ENCODE data around the gene TRAK2.
A peak's percentile ranks its signal among the peaks of the same experiment; 100 is the strongest.
"Not testable (repeated sequence)": the region's sequence is repeated elsewhere in the genome, so short reads cannot be mapped to it uniquely, and the experiment has no call there.

The TRAK2 gene

DNA sequence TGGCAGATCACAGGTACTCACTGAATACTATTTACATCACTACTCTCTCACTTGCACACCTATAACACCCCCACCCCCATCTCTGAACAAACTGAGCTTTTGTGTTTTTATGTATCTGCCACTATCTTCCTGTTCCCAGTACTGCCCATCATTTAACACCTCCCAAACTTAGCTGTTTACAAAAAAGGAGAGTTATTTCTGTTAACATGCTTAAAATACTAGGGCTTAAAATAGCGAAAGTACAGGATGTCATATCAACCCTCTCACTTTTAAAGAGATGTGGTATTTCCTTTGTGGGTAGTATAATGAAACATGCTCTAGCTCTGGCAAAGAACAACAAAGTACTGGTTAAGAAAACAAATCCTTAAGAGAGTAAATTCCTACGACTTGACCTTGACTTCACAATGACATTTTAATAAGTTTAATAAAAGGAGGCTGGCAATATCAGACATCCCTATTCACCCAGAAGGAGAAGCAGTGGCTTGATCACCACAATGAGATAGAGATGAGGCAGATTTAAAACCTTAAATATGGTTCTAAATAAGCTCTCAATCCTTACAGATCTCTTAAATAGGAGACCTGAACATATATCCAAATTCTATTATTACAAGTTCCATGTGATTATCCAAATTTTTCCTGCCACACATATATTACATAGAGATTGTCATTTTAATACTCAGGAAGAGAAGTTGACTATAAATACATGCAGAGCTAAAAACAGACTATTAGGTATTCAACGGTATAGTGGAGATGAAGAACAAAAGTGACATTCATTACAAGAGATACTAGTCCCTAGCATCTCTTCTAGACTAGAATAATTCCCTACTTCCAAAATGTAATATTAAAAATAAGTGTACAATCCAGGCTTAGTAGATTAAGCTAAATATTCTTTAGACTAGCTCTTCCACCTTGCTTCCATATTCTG, 36.9 kb downstream of the TRAK2 start:
- DNase-seq (ENCODE audit: low spot score): no peak

GRCh38 chr2:201413552-201413951, 37.7 kb downstream of the TRAK2 start:
- DNase-seq (ENCODE audit: low spot score): no peak

- no peak for DNase-seq (ENCODE audit: low spot score)
These were observed 38.1 kb downstream of the TRAK2 start for GRCh38 chr2:201413143-201413542.

DNA sequence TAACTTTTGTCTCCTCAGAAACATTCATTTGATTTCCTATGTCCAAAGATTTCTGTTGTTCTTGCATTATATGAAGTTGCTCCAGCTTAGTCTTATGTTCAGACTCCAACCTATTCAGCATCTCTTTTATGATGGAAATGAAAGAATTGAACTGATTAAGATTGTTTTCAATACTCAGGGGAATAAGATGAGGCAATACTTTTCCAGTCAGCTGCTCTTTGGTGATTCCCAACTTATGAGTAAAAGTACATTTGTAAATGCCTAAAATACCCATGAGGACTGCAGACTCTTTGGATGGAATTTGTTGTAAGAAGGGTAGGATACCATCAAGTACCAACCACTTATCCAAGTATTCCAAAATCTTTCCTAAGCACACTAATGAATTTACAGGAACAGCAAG, 39.8 kb downstream of the TRAK2 start:
- peak; percentile 22 for DNase-seq (ENCODE audit: low spot score)

GRCh38 chr2:201408931-201409330, 42.3 kb downstream of the TRAK2 start:
- no peak for DNase-seq (ENCODE audit: low spot score)

- no peak for DNase-seq (ENCODE audit: low spot score)
These were observed 44.0 kb downstream of the TRAK2 start for GRCh38 chr2:201407265-201407664.

DNA sequence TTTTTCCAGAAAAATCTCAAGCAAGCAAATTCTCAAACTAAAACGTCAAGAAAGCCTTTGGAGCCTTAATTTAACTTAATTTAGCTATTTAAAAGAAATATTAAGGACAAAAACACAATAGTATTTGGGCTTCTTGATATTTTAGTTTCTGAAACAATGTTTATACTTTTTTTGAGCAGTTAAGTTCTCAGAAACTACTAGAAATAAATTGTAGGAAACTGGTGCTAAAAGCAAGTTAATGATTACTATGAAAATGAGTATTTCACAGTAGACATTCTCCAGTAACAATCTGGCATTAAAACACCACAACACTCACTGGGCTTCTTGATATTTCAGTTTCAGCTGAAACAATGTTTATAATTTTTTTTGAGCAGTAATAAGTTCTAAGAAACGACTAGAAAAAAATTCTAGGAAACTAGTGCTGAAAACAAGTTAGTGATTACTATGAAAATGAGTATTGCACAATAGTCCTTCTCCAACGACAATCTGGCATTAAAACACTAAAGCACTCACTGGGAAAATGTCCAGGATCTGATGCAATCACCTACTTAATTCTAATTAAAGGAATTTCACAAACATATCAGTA, 45.1 kb downstream of the TRAK2 start:
- DNase-seq (ENCODE audit: low spot score): peak; percentile 62

DNA sequence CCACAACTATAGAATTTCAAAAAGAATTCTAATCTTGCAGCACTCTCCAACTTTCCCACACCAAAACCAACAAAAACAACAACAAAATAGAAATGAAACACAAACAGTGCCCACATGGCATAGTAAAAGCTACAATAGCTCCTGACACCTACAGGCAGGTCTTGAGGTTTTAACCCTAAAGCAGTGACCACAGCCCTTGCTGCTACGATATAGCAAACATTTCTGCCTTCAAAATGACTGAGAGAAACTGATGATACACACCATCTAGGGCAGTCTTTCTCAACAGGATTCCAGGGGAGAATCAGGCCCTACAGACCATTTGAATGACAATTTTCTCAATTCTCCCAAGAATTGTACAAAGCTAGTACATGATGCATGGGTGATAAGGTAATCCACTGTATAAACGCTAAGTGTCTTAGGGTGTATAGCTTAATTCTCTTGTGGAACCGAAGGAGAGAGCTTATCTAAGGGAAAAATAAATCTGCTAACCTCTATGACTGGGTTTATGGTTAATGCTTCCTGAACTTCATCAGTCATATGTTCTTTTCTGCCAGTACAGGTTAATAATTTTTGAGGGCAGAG, 46.5 kb downstream of the TRAK2 start:
- DNase-seq (ENCODE audit: low spot score): no peak

DNA sequence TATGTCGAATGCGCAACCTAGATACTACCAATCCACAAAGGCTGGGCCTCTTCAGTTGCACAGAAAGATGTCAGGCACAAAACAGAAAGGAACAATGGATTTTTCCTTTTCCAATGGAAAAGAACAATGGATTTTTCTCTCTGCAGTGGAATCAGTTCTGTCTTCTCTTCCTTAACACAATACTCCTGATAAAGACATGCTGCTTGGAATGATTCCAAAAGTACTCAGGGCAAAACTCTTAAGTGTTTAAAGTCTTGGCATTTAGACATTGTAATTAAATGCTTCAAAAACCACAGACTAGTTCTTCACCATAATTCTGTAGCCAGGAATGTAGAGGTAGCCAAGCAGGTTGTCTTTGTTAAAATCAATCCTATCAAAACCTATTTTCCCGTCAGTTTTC, 47.4 kb downstream of the TRAK2 start:
- no peak for DNase-seq (ENCODE audit: low spot score)

DNA sequence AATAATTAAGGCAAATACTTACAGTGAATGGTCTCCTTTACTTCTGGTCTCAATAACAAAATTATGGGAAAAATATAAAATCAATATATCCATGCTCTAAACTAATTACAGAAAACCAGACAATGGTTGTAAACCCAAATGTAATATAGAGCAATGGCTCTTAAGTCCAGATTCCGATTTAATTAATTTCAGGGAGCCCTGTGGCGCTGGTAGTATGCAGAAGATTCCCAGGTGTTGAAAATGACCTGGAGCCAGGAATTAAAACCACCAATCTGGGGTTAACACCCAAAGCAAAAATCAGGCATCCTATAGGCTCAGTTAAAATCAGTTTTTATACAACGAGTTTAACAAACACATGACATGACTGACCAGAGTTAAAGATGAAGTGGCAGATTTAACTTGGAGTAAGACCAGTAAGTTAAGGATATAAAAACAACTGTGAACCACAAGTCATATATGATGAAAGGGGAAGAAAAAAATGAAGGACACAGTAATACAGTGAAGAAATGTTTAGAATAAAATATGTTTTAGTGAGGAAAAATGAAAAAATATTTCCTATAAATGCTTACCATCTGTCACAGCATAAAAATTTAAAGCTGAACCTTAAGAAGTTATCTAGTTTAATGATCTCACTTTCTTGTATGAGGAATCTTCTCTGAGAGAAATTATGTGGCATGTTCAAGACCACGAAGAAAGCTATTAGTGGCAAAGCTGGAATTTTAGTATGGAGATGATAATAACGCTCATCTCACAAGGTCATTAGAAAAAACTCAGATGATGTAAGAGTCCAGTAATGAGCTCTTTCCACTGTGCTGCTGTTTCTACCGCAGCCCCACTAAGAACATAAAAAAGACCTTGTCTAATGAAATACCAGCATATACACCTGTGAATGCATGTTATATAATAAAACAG, 48.4 kb downstream of the TRAK2 start:
- DNase-seq (ENCODE audit: low spot score): peak; percentile 27

- DNase-seq (ENCODE audit: low spot score): no peak
These were observed 49.4 kb downstream of the TRAK2 start for GRCh38 chr2:201401815-201402214.

GRCh38 chr2:201396595-201396994, 54.7 kb downstream of the TRAK2 start:
- DNase-seq (ENCODE audit: low spot score): no peak

- no peak for DNase-seq (ENCODE audit: low spot score)
These were observed 68.1 kb downstream of the TRAK2 start for GRCh38 chr2:201383136-201383535.

- peak; percentile 8 for DNase-seq (ENCODE audit: low spot score)
These were observed 72.5 kb downstream of the TRAK2 start for GRCh38 chr2:201378496-201379397.

- DNase-seq (ENCODE audit: low spot score): no peak
These were observed 74.0 kb downstream of the TRAK2 start for GRCh38 chr2:201377218-201377617.

DNA sequence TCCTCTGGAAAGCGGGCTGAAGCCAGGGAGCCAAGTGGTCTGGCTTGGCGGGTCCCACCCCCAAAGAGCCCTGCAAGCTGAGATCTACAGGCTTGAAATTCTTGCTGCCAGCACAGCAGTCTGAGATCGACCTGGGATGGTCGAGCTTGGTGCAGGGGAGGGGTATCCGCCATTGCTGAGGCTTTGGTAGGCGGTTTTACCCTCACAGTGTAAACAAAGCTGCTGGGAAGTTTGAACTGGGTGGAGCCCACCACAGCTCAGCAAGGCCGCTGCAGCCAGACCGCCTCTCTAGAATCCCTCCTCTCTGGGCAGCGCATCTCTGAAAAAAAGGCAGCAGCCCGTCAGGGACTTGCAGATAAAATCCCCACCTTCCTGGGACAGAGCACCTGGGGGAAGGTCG, 81.5 kb downstream of the TRAK2 start:
- no peak for DNase-seq (ENCODE audit: low spot score)

DNA sequence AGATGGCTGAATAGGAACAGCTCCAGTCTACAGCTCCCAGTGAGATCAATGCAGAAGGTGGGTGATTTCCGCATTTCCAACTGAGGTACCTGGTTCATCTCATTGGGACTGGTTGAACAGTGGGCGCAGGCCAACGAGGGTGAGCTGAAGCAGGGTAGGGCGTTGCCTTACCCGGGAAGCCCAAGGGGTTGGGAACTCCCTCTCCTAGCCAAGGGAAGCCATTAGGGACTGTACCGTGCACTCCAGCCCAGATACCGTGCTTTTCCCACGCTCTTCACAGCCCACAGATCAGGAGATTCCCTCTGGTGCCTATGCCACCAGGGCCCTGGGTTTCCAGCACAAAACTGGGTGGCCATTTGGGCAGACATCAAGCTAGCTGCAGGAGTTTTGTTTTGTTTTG, 81.9 kb downstream of the TRAK2 start:
- DNase-seq (ENCODE audit: low spot score): not testable (repeated sequence)

DNA sequence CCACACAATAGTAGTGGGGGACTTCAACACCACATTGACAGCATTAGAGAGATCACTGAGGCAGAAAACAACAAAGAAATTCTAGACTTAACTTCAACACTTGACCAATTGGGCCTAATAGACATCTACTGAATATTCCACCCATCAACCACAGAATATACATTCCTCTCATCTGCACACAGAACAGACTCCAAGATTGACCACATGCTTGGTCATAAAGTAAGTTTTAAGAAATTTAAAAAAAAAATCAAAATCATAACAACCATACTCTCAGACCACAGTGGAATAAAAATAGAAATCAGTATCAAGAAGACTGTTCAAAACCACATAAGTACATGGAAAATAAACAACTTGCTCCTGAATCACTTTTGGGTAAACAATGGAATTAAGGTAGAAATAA, 85.1 kb downstream of the TRAK2 start:
- no peak for DNase-seq (ENCODE audit: low spot score)

- DNase-seq (ENCODE audit: low spot score): peak; percentile 43
These were observed 87.2 kb downstream of the TRAK2 start for GRCh38 chr2:201363857-201364560.

DNA sequence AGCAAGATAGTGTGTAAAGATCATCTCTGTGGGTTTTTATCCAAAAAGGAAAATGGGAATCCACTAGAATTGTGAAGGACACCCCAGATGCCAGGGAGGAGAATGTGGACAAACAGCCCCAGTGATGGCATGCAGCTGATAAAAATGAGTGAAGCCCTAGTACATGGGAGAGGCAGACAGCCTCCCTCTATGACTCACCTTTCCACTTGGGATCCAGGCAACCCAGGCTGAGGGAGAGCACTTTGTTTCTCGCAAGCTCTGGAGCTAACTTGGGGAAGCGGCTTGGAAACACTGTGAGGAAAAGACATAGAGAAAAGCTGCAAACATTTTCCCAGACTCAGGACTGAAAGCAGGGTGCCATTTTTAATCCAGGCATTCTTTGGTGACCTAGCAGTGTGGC, 88.9 kb downstream of the TRAK2 start:
- DNase-seq (ENCODE audit: low spot score): no peak
